C4-2B (cell line): Measurements from ENCODE around the gene NKRF.

ENCODE experiments used
- H3K27ac ChIP-seq: fragments of 450-650 bp; 2 replicates; pipeline ENCODE4 v1.5.1; 2017
- CTCF ChIP-seq: fragments of 450-650 bp; conservative IDR thresholded peaks from 2 replicates; pipeline ENCODE4 v1.5.1; 2017; ENCODE audit warnings: mild to moderate bottlenecking
- ZFX ChIP-seq: fragments of 450-650 bp; IDR thresholded peaks from 2 replicates; pipeline ENCODE4 v1.6.1; 2017

The NKRF gene

DNA sequence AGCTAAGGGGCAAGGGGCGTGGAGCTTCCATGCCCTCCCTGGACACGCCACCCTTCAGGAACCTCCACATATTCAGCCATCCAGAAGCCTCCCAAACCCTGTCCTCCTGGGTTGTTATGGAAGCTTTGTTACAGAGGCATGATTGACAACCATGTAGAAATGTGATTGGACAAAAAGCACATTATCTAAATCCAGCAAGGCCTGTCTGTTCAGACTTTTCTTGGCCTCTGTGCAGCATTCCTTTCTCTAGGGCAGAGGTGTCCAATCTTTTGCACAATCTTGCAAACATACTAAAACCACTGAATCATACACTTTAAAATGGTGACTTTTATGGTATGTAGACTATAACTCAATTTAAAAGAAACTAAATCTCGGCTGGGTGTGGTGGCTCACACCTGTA is 53.7 kb downstream of the NKRF start:
- H3K27ac ChIP-seq = no peak overlapping the region
- TF ChIP-seq CTCF = no peak
- TF ChIP-seq ZFX = no peak

- no peak overlapping the region for H3K27ac ChIP-seq
- TF ChIP-seq ZFX = no peak
- no peak for TF ChIP-seq CTCF
Observed at GRCh38 chrX:119549327-119550016, 56.8 kb downstream of the NKRF start.

DNA sequence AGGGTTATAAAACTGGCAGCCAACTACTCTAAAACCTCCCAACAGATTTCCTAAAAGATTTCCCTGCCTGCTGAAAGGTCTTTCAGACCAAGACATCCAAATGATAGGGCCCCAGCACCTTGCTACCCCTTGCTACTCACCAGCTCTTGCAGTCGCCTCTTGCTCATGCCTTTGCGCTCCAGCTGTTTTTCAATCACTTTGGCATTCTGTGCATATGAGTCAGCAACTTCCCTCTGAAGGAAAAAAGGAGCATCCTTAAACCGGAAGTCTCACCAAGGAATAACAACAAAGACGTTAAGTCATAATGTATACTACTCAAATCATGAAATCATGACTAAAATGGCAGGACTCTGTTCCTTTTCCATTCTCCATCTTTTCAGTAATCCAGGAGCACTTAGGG is 65.0 kb downstream of the NKRF start:
- no peak for TF ChIP-seq CTCF
- no peak for TF ChIP-seq ZFX
- no peak overlapping the region for H3K27ac ChIP-seq

GRCh38 chrX:119539872-119540271 is 66.4 kb downstream of the NKRF start:
- H3K27ac ChIP-seq = no peak overlapping the region
- TF ChIP-seq CTCF = peak; percentile 11; the same call in 1 of the 2 replicates
- TF ChIP-seq ZFX = no peak
